ENCODE measurements around the gene NEK9. TPM values are rescaled to one million over a fixed set of nuclear protein-coding genes. Genes with fewer than 3 reads are reported as not detected.
A peak's percentile ranks its signal among the peaks of the same experiment; 100 is the strongest.

The NEK9 gene
- total RNA-seq, 1 donor from 2014 or later, result 123 TPM

GRCh38 chr14:75094896-75095295 is 32.0 kb downstream of the NEK9 start:
- Histone ChIP-seq H3K36me3 (peaks cover 99% of the 10 kb centered on the region), H3K27me3 (ENCODE audit: low read depth) (no peaks in the 10 kb centered on the region), H3K4me1 (peaks cover 11% of the 10 kb centered on the region), H3K4me3 (no peak overlapping the region), H3K9me3 (replicated peaks) (no peaks in the 10 kb centered on the region), H3K27ac (replicated peaks) (no peak overlapping the region)
- no peak for TF ChIP-seq CTCF (IDR thresholded peaks at IDR 0.05; ENCODE audit: borderline replicate concordance)
- no peak for DNase-seq
- intact Hi-C loops (cut with micrococcal nuclease), result no loop called here

GRCh38 chr14:75092698-75093097 is 34.1 kb downstream of the NEK9 start:
- Histone ChIP-seq H3K4me1 (peaks cover 4% of the 10 kb centered on the region), H3K9me3 (replicated peaks) (no peaks in the 10 kb centered on the region), H3K27me3 (ENCODE audit: low read depth) (no peaks in the 10 kb centered on the region), H3K4me3 (no peak overlapping the region), H3K27ac (replicated peaks) (no peak overlapping the region), H3K36me3 (peaks cover 97% of the 10 kb centered on the region)
- no peak for TF ChIP-seq CTCF (IDR thresholded peaks at IDR 0.05; ENCODE audit: borderline replicate concordance)
- intact Hi-C loops (cut with micrococcal nuclease), result no loop called here
- DNase-seq, result no peak

- no peaks in the 10 kb centered on the region for H3K9me3 ChIP-seq (replicated peaks)
- H3K27ac ChIP-seq (replicated peaks), result no peak overlapping the region
- no peaks in the 10 kb centered on the region for H3K27me3 ChIP-seq (ENCODE audit: low read depth)
- no peak for TF ChIP-seq CTCF (IDR thresholded peaks at IDR 0.05; ENCODE audit: borderline replicate concordance)
- no peaks in the 10 kb centered on the region for H3K4me1 ChIP-seq
- H3K36me3 ChIP-seq, result peaks cover 98% of the 10 kb centered on the region
- no peak for DNase-seq
- intact Hi-C loops (cut with micrococcal nuclease), result no loop called here
- H3K4me3 ChIP-seq, result no peak overlapping the region
These were observed 35.6 kb downstream of the NEK9 start for GRCh38 chr14:75091251-75091650.

GRCh38 chr14:75090353-75090752 is 36.5 kb downstream of the NEK9 start:
- TF ChIP-seq CTCF (IDR thresholded peaks at IDR 0.05; ENCODE audit: borderline replicate concordance), result no peak
- intact Hi-C loops (cut with micrococcal nuclease), result no loop called here

GRCh38 chr14:75088566-75089373 is 38.1 kb downstream of the NEK9 start:
- H3K27ac ChIP-seq (replicated peaks), result no peak overlapping the region
- peak; percentile 83 for TF ChIP-seq CTCF (IDR thresholded peaks at IDR 0.05; ENCODE audit: borderline replicate concordance)
- peaks cover 98% of the 10 kb centered on the region for H3K36me3 ChIP-seq
- no peaks in the 10 kb centered on the region for H3K27me3 ChIP-seq (ENCODE audit: low read depth)
- intact Hi-C loops (cut with micrococcal nuclease), result loop anchor here (10.0 kb wide), 1 partner anchor 174 kb away; no protein-coding TSS in a partner anchor
- H3K4me1 ChIP-seq, result no peaks in the 10 kb centered on the region
- no peaks in the 10 kb centered on the region for H3K9me3 ChIP-seq (replicated peaks)
- no peak overlapping the region for H3K4me3 ChIP-seq
- DNase-seq, result no peak

More at GRCh38 chr14:75090353-75090752, 36.5 kb downstream of the NEK9 start:
- Histone ChIP-seq H3K4me1 (no peaks in the 10 kb centered on the region), H3K36me3 (peaks cover 98% of the 10 kb centered on the region), H3K4me3 (no peak overlapping the region), H3K9me3 (replicated peaks) (no peaks in the 10 kb centered on the region), H3K27me3 (ENCODE audit: low read depth) (no peaks in the 10 kb centered on the region), H3K27ac (replicated peaks) (no peak overlapping the region)
- DNase-seq, result no peak

Measured in left ventricle myocardium inferior (tissue), 1 donor.